GM19193 (cell line): ENCODE measurements around the gene CDKL5.

ENCODE experiments used
- POLR2A ChIP-seq: IDR thresholded peaks from 4 replicates; pipeline ENCODE4 v1.6.1; 2011; ENCODE audit not compliant: insufficient read depth, insufficient read length; ENCODE audit errors: extremely low read depth

The CDKL5 gene

GRCh38 chrX:18436017-18436416 is 10.6 kb downstream of the CDKL5 start:
- TF ChIP-seq POLR2A: no peak

- TF ChIP-seq POLR2A: no peak
Observed at GRCh38 chrX:18440835-18441234, 15.4 kb downstream of the CDKL5 start.

GRCh38 chrX:18441780-18442367 is 16.5 kb downstream of the CDKL5 start:
- TF ChIP-seq POLR2A: no peak

GRCh38 chrX:18448416-18448815 is 23.0 kb downstream of the CDKL5 start:
- TF ChIP-seq POLR2A: no peak

- no peak for TF ChIP-seq POLR2A
Observed at GRCh38 chrX:18449236-18449635, 23.8 kb downstream of the CDKL5 start.

- TF ChIP-seq POLR2A: no peak
Observed at GRCh38 chrX:18455384-18455783, 30.0 kb downstream of the CDKL5 start.

- TF ChIP-seq POLR2A: no peak
Observed at GRCh38 chrX:18457000-18457399, 31.6 kb downstream of the CDKL5 start.

GRCh38 chrX:18461431-18461830 is 36.0 kb downstream of the CDKL5 start:
- TF ChIP-seq POLR2A: no peak

GRCh38 chrX:18464499-18464898 is 39.1 kb downstream of the CDKL5 start:
- TF ChIP-seq POLR2A: no peak

GRCh38 chrX:18465051-18465450 is 39.6 kb downstream of the CDKL5 start:
- TF ChIP-seq POLR2A: no peak

- no peak for TF ChIP-seq POLR2A
Observed at GRCh38 chrX:18468599-18468998, 43.2 kb downstream of the CDKL5 start.

GRCh38 chrX:18471296-18471695 is 45.9 kb downstream of the CDKL5 start:
- TF ChIP-seq POLR2A: no peak

- no peak for TF ChIP-seq POLR2A
Observed at GRCh38 chrX:18490806-18491555, 65.6 kb downstream of the CDKL5 start.

GRCh38 chrX:18491587-18492340 is 66.4 kb downstream of the CDKL5 start:
- TF ChIP-seq POLR2A: no peak

- TF ChIP-seq POLR2A: no peak
Observed at GRCh38 chrX:18534949-18535348, 109.5 kb downstream of the CDKL5 start.

- no peak for TF ChIP-seq POLR2A
Observed at GRCh38 chrX:18537068-18537467, 111.7 kb downstream of the CDKL5 start.

GRCh38 chrX:18537524-18537923 is 112.1 kb downstream of the CDKL5 start:
- no peak for TF ChIP-seq POLR2A

- TF ChIP-seq POLR2A: no peak
Observed at GRCh38 chrX:18542131-18542530, 116.7 kb downstream of the CDKL5 start.
